ENCODE data around the gene GPR151. TPM values are rescaled to one million over a fixed set of nuclear protein-coding genes. Genes with fewer than 3 reads are reported as not detected.

The GPR151 gene
- total RNA-seq, 1 experiment from 2014 or later: not detected

GRCh38 chr5:146544232-146544631, 28.2 kb upstream of the GPR151 start:
- Histone ChIP-seq H3K4me3 (ENCODE audit: low read depth in 2 of 2, low read length in 2 of 2) (no peak overlapping the region), H3K9me3 (ENCODE audit: control insufficient read depth, insufficient read depth, low read depth, low read length) (no peaks in the 10 kb centered on the region), H3K4me1 (ENCODE audit: control insufficient read depth, insufficient read depth, low read length) (no peaks in the 10 kb centered on the region), H3K27me3 (ENCODE audit: control insufficient read depth, insufficient read depth, low read length) (no peaks in the 10 kb centered on the region), H3K36me3 (ENCODE audit: control insufficient read depth, insufficient read depth, low read length) (no peaks in the 10 kb centered on the region), H3K27ac (ENCODE audit: low read length) (no peak overlapping the region)
- intact Hi-C loops (cut with micrococcal nuclease; ENCODE audit: unreplicated experiment) (no loop called here), in situ Hi-C loops (cut with HindIII; ENCODE audit: low pct_unique_long_range_greater_than_20kb, low sequenced_read_pairs) (loop anchor here (25.0 kb wide), 1 partner anchor 818 kb away; no protein-coding TSS in a partner anchor)
- ATAC-seq (no peak), DNase-seq (ENCODE audit: low read depth, low spot score) (no peak)
- TF ChIP-seq TCF7L2 (IDR thresholded peaks at IDR 0.05; ENCODE audit: low read depth, low read length): no peak
- TF ChIP-seq CTCF (IDR thresholded peaks at IDR 0.05): no peak
- TF ChIP-seq, protein P1, sequence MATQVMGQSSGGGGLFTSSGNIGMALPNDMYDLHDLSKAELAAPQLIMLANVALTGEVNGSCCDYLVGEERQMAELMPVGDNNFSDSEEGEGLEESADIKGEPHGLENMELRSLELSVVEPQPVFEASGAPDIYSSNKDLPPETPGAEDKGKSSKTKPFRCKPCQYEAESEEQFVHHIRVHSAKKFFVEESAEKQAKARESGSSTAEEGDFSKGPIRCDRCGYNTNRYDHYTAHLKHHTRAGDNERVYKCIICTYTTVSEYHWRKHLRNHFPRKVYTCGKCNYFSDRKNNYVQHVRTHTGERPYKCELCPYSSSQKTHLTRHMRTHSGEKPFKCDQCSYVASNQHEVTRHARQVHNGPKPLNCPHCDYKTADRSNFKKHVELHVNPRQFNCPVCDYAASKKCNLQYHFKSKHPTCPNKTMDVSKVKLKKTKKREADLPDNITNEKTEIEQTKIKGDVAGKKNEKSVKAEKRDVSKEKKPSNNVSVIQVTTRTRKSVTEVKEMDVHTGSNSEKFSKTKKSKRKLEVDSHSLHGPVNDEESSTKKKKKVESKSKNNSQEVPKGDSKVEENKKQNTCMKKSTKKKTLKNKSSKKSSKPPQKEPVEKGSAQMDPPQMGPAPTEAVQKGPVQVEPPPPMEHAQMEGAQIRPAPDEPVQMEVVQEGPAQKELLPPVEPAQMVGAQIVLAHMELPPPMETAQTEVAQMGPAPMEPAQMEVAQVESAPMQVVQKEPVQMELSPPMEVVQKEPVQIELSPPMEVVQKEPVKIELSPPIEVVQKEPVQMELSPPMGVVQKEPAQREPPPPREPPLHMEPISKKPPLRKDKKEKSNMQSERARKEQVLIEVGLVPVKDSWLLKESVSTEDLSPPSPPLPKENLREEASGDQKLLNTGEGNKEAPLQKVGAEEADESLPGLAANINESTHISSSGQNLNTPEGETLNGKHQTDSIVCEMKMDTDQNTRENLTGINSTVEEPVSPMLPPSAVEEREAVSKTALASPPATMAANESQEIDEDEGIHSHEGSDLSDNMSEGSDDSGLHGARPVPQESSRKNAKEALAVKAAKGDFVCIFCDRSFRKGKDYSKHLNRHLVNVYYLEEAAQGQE (IDR thresholded peaks at IDR 0.05; ENCODE audit: insufficient read depth in 1 of 2, low read depth in 2 of 2, low read length in 1 of 2): no peak
- TF ChIP-seq POLR2AphosphoS5 (IDR thresholded peaks at IDR 0.05; ENCODE audit: low read depth, low read length): no peak
- TF ChIP-seq SIN3A (IDR thresholded peaks at IDR 0.05; ENCODE audit: borderline replicate concordance, insufficient read depth, low read depth, low read length): no peak
- BruUV-seq (replicated peaks): no TSS peak
- CTCF ChIA-PET: no interaction called here
- POLR2A ChIA-PET: no interaction called here

DNA sequence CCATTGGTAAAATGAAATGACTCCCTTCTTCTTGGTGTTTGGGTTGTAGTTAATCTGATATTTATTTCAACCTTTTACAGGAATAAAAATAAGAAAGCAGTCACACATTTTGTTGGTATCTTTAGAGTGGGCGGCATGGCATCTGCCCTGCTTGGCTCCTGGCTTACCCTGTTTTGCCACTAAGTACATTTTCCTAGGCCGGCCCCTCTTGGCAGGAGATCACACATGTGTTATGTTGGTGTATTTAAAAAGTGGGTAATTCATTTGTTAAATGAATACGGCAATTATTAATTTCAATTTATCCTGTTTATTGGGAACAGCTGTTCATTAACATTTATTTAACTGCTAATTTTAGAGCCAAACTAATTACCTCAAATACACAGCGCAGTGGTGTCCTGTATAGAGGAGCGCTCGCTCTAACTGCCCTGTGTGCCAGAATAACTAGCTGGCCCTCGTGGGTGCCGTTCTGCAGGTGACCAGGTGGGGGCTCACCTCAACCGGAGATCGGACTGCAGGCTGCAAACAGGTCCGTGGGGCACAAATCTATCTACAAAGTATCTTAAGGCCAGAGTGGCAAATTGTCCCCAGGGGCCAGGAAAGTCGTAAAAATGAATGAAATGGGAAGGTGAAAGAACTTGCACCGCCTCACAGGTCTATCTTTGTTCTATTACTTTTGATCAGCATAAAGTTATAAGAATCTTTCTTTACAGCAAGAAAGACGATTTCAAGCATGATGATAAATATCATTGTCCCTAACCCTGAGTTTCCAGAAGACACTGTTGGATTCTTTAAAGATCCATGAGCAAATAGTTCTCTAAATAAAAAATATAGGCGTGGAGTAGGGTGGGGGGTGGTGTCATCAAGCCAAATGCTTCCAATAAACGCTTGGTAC, 26.2 kb upstream of the GPR151 start:
- TF ChIP-seq, protein P1 (IDR thresholded peaks at IDR 0.05; ENCODE audit: insufficient read depth in 1 of 2, low read depth in 2 of 2, low read length in 1 of 2): no peak
- TF ChIP-seq TCF7L2 (IDR thresholded peaks at IDR 0.05; ENCODE audit: low read depth, low read length) (no peak), SIN3A (IDR thresholded peaks at IDR 0.05; ENCODE audit: borderline replicate concordance, insufficient read depth, low read depth, low read length) (no peak), POLR2AphosphoS5 (IDR thresholded peaks at IDR 0.05; ENCODE audit: low read depth, low read length) (no peak), CTCF (IDR thresholded peaks at IDR 0.05) (peak; percentile 96)
- ChIA-PET CTCF (interaction anchor here (0.6 to 1.5 kb wide), 6 partner anchors 9 to 704 kb away, joined by 3 to 13 read pairs (median 3); no protein-coding TSS in a partner anchor), POLR2A (no interaction called here)
- Histone ChIP-seq H3K9me3 (ENCODE audit: control insufficient read depth, insufficient read depth, low read depth, low read length) (no peaks in the 10 kb centered on the region), H3K4me1 (ENCODE audit: control insufficient read depth, insufficient read depth, low read length) (no peaks in the 10 kb centered on the region), H3K27me3 (ENCODE audit: control insufficient read depth, insufficient read depth, low read length) (no peaks in the 10 kb centered on the region), H3K4me3 (ENCODE audit: low read depth in 2 of 2, low read length in 2 of 2) (no peak overlapping the region), H3K36me3 (ENCODE audit: control insufficient read depth, insufficient read depth, low read length) (no peaks in the 10 kb centered on the region), H3K27ac (ENCODE audit: low read length) (no peak overlapping the region)
- intact Hi-C loops (cut with micrococcal nuclease; ENCODE audit: unreplicated experiment): loop anchor here (1.0 kb wide), 1 partner anchor 424 kb away; no protein-coding TSS in a partner anchor
- BruUV-seq (replicated peaks): no TSS peak
- DNase-seq (ENCODE audit: low read depth, low spot score) (peak; percentile 41), ATAC-seq (peak; percentile 97)
- in situ Hi-C loops (cut with HindIII; ENCODE audit: low pct_unique_long_range_greater_than_20kb, low sequenced_read_pairs): loop anchor here (25.0 kb wide), 1 partner anchor 820 kb away; no protein-coding TSS in a partner anchor
